ENCODE measurements around the gene IGLL5.

Gene IGLL5

GRCh38 chr22:22907551-22908494, 20.2 kb downstream of the IGLL5 start:
- Histone ChIP-seq H3K4me1 (ENCODE audit: control insufficient read depth in 1 of 2, insufficient read depth in 2 of 2, low read length in 2 of 2) (no peaks in the 10 kb centered on the region), H3K36me3 (ENCODE audit: control insufficient read depth in 1 of 2, insufficient read depth in 2 of 2, low read length in 2 of 2) (no peaks in the 10 kb centered on the region), H3K27ac (ENCODE audit: low read length) (no peak overlapping the region), H3K27me3 (ENCODE audit: low read depth, low read length) (no peaks in the 10 kb centered on the region), H3K9me3 (ENCODE audit: control insufficient read depth in 1 of 2, low read length in 2 of 2) (no peaks in the 10 kb centered on the region), H3K4me3 (ENCODE audit: low read depth in 1 of 2, low read length in 2 of 2) (no peak overlapping the region)

- no peaks in the 10 kb centered on the region for H3K9me3 ChIP-seq (ENCODE audit: control insufficient read depth in 1 of 2, low read length in 2 of 2)
- H3K4me1 ChIP-seq (ENCODE audit: control insufficient read depth in 1 of 2, insufficient read depth in 2 of 2, low read length in 2 of 2) = no peaks in the 10 kb centered on the region
- H3K36me3 ChIP-seq (ENCODE audit: control insufficient read depth in 1 of 2, insufficient read depth in 2 of 2, low read length in 2 of 2) = no peaks in the 10 kb centered on the region
- no peak overlapping the region for H3K4me3 ChIP-seq (ENCODE audit: low read depth in 1 of 2, low read length in 2 of 2)
- no peaks in the 10 kb centered on the region for H3K27me3 ChIP-seq (ENCODE audit: low read depth, low read length)
- H3K27ac ChIP-seq (ENCODE audit: low read length) = no peak overlapping the region
Observed at GRCh38 chr22:22908495-22908861, 20.9 kb downstream of the IGLL5 start.

- Histone ChIP-seq H3K27me3 (ENCODE audit: low read depth, low read length) (no peaks in the 10 kb centered on the region), H3K36me3 (ENCODE audit: control insufficient read depth in 1 of 2, insufficient read depth in 2 of 2, low read length in 2 of 2) (no peaks in the 10 kb centered on the region), H3K4me1 (ENCODE audit: control insufficient read depth in 1 of 2, insufficient read depth in 2 of 2, low read length in 2 of 2) (no peaks in the 10 kb centered on the region), H3K4me3 (ENCODE audit: low read depth in 1 of 2, low read length in 2 of 2) (no peak overlapping the region), H3K27ac (ENCODE audit: low read length) (no peak overlapping the region), H3K9me3 (ENCODE audit: control insufficient read depth in 1 of 2, low read length in 2 of 2) (no peaks in the 10 kb centered on the region)
Observed at GRCh38 chr22:22908941-22909604, 21.5 kb downstream of the IGLL5 start.

GRCh38 chr22:22909605-22910271, 22.1 kb downstream of the IGLL5 start:
- Histone ChIP-seq H3K4me1 (ENCODE audit: control insufficient read depth in 1 of 2, insufficient read depth in 2 of 2, low read length in 2 of 2) (no peaks in the 10 kb centered on the region), H3K9me3 (ENCODE audit: control insufficient read depth in 1 of 2, low read length in 2 of 2) (no peaks in the 10 kb centered on the region), H3K4me3 (ENCODE audit: low read depth in 1 of 2, low read length in 2 of 2) (no peak overlapping the region), H3K27me3 (ENCODE audit: low read depth, low read length) (no peaks in the 10 kb centered on the region), H3K27ac (ENCODE audit: low read length) (no peak overlapping the region), H3K36me3 (ENCODE audit: control insufficient read depth in 1 of 2, insufficient read depth in 2 of 2, low read length in 2 of 2) (no peaks in the 10 kb centered on the region)

GRCh38 chr22:22910272-22911240, 22.9 kb downstream of the IGLL5 start:
- no peaks in the 10 kb centered on the region for H3K27me3 ChIP-seq (ENCODE audit: low read depth, low read length)
- no peaks in the 10 kb centered on the region for H3K36me3 ChIP-seq (ENCODE audit: control insufficient read depth in 1 of 2, insufficient read depth in 2 of 2, low read length in 2 of 2)
- no peak overlapping the region for H3K4me3 ChIP-seq (ENCODE audit: low read depth in 1 of 2, low read length in 2 of 2)
- H3K4me1 ChIP-seq (ENCODE audit: control insufficient read depth in 1 of 2, insufficient read depth in 2 of 2, low read length in 2 of 2) = no peaks in the 10 kb centered on the region
- no peaks in the 10 kb centered on the region for H3K9me3 ChIP-seq (ENCODE audit: control insufficient read depth in 1 of 2, low read length in 2 of 2)
- H3K27ac ChIP-seq (ENCODE audit: low read length) = no peak overlapping the region

GRCh38 chr22:22911327-22912134, 23.9 kb downstream of the IGLL5 start:
- H3K27me3 ChIP-seq (ENCODE audit: low read depth, low read length) = no peaks in the 10 kb centered on the region
- no peak overlapping the region for H3K4me3 ChIP-seq (ENCODE audit: low read depth in 1 of 2, low read length in 2 of 2)
- H3K4me1 ChIP-seq (ENCODE audit: control insufficient read depth in 1 of 2, insufficient read depth in 2 of 2, low read length in 2 of 2) = no peaks in the 10 kb centered on the region
- H3K9me3 ChIP-seq (ENCODE audit: control insufficient read depth in 1 of 2, low read length in 2 of 2) = no peaks in the 10 kb centered on the region
- no peak overlapping the region for H3K27ac ChIP-seq (ENCODE audit: low read length)
- H3K36me3 ChIP-seq (ENCODE audit: control insufficient read depth in 1 of 2, insufficient read depth in 2 of 2, low read length in 2 of 2) = no peaks in the 10 kb centered on the region

GRCh38 chr22:22912135-22912987, 24.7 kb downstream of the IGLL5 start:
- H3K4me1 ChIP-seq (ENCODE audit: control insufficient read depth in 1 of 2, insufficient read depth in 2 of 2, low read length in 2 of 2) = no peaks in the 10 kb centered on the region
- H3K36me3 ChIP-seq (ENCODE audit: control insufficient read depth in 1 of 2, insufficient read depth in 2 of 2, low read length in 2 of 2) = no peaks in the 10 kb centered on the region
- H3K27ac ChIP-seq (ENCODE audit: low read length) = no peak overlapping the region
- H3K27me3 ChIP-seq (ENCODE audit: low read depth, low read length) = no peaks in the 10 kb centered on the region
- H3K9me3 ChIP-seq (ENCODE audit: control insufficient read depth in 1 of 2, low read length in 2 of 2) = no peaks in the 10 kb centered on the region
- H3K4me3 ChIP-seq (ENCODE audit: low read depth in 1 of 2, low read length in 2 of 2) = no peak overlapping the region

GRCh38 chr22:22912988-22913253, 25.3 kb downstream of the IGLL5 start:
- Histone ChIP-seq H3K27me3 (ENCODE audit: low read depth, low read length) (no peaks in the 10 kb centered on the region), H3K9me3 (ENCODE audit: control insufficient read depth in 1 of 2, low read length in 2 of 2) (no peaks in the 10 kb centered on the region), H3K4me3 (ENCODE audit: low read depth in 1 of 2, low read length in 2 of 2) (no peak overlapping the region), H3K4me1 (ENCODE audit: control insufficient read depth in 1 of 2, insufficient read depth in 2 of 2, low read length in 2 of 2) (no peaks in the 10 kb centered on the region), H3K27ac (ENCODE audit: low read length) (no peak overlapping the region), H3K36me3 (ENCODE audit: control insufficient read depth in 1 of 2, insufficient read depth in 2 of 2, low read length in 2 of 2) (no peaks in the 10 kb centered on the region)

GRCh38 chr22:22913989-22914388, 26.4 kb downstream of the IGLL5 start:
- Histone ChIP-seq H3K9me3 (ENCODE audit: control insufficient read depth in 1 of 2, low read length in 2 of 2) (no peaks in the 10 kb centered on the region), H3K27me3 (ENCODE audit: low read depth, low read length) (no peaks in the 10 kb centered on the region), H3K4me3 (ENCODE audit: low read depth in 1 of 2, low read length in 2 of 2) (no peak overlapping the region), H3K4me1 (ENCODE audit: control insufficient read depth in 1 of 2, insufficient read depth in 2 of 2, low read length in 2 of 2) (no peaks in the 10 kb centered on the region), H3K27ac (ENCODE audit: low read length) (no peak overlapping the region), H3K36me3 (ENCODE audit: control insufficient read depth in 1 of 2, insufficient read depth in 2 of 2, low read length in 2 of 2) (no peaks in the 10 kb centered on the region)
